Ascending aorta (tissue), 2 donors: ENCODE measurements around the gene MSH4. TPM values are rescaled to one million over a fixed set of nuclear protein-coding genes. Genes with fewer than 3 reads are reported as not detected.
"Not testable (repeated sequence)": the region's sequence is repeated elsewhere in the genome, so short reads cannot be mapped to it uniquely, and the experiment has no call there.

ENCODE experiments used
- DNase-seq, 2 donors: peaks; one replicate each; pipeline ENCODE4 v3.0.0-alpha.2; 2019; ENCODE audit warnings: low spot score in 2 of 2
- H3K27ac ChIP-seq, 2 donors: fragments of 200-600 bp; sonication (generic); one replicate each; pipeline ENCODE4 v1.5.1; 2016 to 2017; ENCODE audit warnings: mild to moderate bottlenecking in 1 of 2
- H3K27me3 ChIP-seq: fragments of 200-600 bp; sonication (generic); one replicate; pipeline ENCODE4 v1.5.1; 2017
- H3K36me3 ChIP-seq, 2 donors: fragments of 200-600 bp; sonication (generic); one replicate each; pipeline ENCODE4 v1.5.1; 2016
- H3K4me1 ChIP-seq, 2 donors: fragments of 200-600 bp; sonication (generic); one replicate each; pipeline ENCODE4 v1.5.1; 2016 to 2017; ENCODE audit warnings: mild to moderate bottlenecking in 1 of 2
- H3K4me3 ChIP-seq, 2 donors: fragments of 200-600 bp; sonication (generic); one replicate each; pipeline ENCODE4 v1.5.1; 2016 to 2017; ENCODE audit warnings: mild to moderate bottlenecking in 1 of 2
- H3K9me3 ChIP-seq, 2 donors: fragments of 200-600 bp; sonication (generic); one replicate each; pipeline ENCODE4 v1.5.1; 2016
- intact Hi-C: fragments of 100-400 bp; cut with DNase I; formaldehyde crosslinking; loops from one replicate; pipeline ENCODE4 v1.15.1; 2023
- total RNA-seq: library from RNA; depleted of rRNA; stranded (reverse); fragments of >200 nt; gene quantifications from one replicate; pipeline ENCODE4 v1.1.0, GENCODE V29; 2016
- TF ChIP-seq, protein P1 (sequence below), 3 experiments: fragments of 200-600 bp in 2 of 3; fragments of 450-650 bp in 1 of 3; sonication (generic) in 2 of 3; IDR thresholded peaks; one replicate each; pipeline ENCODE4 v1.5.1; 2016 to 2019; ENCODE audit warnings: antibody characterized with exemption in 3 of 3, mild to moderate bottlenecking in 1 of 3, moderate library complexity in 1 of 3

MSH4 gene
- total RNA-seq, 1 donor from 2014 or later: not detected

DNA sequence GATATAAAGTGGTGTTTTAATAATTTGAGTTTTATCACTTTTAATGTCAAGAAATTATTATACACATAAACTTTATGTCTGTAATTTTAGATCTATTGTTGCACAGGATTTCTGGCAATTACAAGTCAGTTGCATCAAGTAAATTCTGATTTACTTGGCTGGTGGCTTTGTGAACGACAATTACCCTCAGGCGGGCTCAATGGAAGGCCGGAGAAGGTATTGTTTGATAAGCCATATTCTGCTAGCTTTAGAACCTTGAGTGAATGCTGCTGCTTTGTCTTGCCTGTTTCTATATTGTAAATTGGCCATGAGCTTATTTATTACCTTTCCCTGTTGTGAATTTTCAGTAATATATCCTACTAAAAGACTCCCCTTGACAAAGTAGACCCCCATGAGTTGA, 4.6 kb upstream of the MSH4 start:
- Histone ChIP-seq H3K9me3 (no peaks in the 10 kb centered on the region), H3K4me1 (peaks cover 10 to 17% of the 10 kb centered on the region in 2 donors), H3K4me3 (no peak overlapping the region), H3K27me3 (no peaks in the 10 kb centered on the region), H3K27ac (no peak overlapping the region), H3K36me3 (peaks cover 46 to 73% of the 10 kb centered on the region in 2 donors)
- TF ChIP-seq, protein P1, sequence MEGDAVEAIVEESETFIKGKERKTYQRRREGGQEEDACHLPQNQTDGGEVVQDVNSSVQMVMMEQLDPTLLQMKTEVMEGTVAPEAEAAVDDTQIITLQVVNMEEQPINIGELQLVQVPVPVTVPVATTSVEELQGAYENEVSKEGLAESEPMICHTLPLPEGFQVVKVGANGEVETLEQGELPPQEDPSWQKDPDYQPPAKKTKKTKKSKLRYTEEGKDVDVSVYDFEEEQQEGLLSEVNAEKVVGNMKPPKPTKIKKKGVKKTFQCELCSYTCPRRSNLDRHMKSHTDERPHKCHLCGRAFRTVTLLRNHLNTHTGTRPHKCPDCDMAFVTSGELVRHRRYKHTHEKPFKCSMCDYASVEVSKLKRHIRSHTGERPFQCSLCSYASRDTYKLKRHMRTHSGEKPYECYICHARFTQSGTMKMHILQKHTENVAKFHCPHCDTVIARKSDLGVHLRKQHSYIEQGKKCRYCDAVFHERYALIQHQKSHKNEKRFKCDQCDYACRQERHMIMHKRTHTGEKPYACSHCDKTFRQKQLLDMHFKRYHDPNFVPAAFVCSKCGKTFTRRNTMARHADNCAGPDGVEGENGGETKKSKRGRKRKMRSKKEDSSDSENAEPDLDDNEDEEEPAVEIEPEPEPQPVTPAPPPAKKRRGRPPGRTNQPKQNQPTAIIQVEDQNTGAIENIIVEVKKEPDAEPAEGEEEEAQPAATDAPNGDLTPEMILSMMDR (IDR thresholded peaks at IDR 0.05): no peak
- no peak for DNase-seq
- intact Hi-C loops: no loop called here

DNA sequence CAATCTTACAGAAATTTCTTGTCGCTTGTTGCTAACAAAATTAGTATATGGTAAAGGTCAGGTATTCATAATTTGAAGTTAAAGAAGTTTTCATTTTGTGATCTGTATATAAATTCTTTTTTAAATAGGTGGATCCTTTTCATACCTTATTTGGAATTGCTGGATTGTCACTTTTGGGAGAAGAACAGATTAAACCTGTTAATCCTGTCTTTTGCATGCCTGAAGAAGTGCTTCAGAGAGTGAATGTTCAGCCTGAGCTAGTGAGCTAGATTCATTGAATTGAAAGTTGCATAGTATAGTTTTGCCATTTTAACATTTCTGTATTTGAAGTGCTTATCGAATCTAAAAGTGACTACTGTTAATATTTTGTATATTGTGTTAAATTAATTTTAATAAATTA, 2.3 kb upstream of the MSH4 start:
- Histone ChIP-seq H3K27ac (no peak overlapping the region), H3K27me3 (no peaks in the 10 kb centered on the region), H3K9me3 (no peaks in the 10 kb centered on the region), H3K36me3 (peaks cover 46 to 84% of the 10 kb centered on the region in 2 donors), H3K4me1 (peaks cover 5 to 9% of the 10 kb centered on the region in 2 donors), H3K4me3 (no peak overlapping the region)
- TF ChIP-seq, protein P1 (IDR thresholded peaks at IDR 0.05): no peak
- intact Hi-C loops: no loop called here
- DNase-seq: no peak

DNA sequence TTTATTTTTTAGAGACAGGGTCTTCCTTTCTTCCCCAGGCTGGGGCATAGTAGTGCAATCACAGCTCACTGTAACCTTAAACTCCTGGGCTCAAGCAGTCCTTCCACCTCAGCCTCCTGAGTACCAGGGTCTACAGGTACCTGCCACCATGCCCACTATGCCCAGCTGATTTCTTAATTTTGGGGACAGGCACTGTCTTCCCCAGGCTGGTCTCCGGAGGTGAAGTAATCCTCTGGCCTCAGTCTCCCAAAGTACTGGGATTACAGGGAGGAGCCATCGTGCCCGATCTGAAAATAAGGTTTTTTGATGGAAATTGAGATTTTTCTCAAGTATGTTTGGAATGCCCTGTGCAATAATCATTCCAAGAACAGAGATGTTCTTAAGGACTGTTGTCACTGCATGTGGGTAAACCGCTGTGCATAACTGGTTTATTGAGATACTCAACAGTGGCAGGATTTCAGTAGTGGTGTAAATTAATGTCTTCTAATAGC, 934 bp upstream of the MSH4 start:
- Histone ChIP-seq H3K4me3 (no peak overlapping the region), H3K36me3 (peaks cover 43 to 74% of the 10 kb centered on the region in 2 donors), H3K27ac (no peak overlapping the region), H3K27me3 (no peaks in the 10 kb centered on the region), H3K9me3 (no peaks in the 10 kb centered on the region), H3K4me1 (peaks cover 2 to 3% of the 10 kb centered on the region in 2 donors)
- TF ChIP-seq, protein P1 (IDR thresholded peaks at IDR 0.05): no peak
- intact Hi-C loops: no loop called here
- DNase-seq: no peak

DNA sequence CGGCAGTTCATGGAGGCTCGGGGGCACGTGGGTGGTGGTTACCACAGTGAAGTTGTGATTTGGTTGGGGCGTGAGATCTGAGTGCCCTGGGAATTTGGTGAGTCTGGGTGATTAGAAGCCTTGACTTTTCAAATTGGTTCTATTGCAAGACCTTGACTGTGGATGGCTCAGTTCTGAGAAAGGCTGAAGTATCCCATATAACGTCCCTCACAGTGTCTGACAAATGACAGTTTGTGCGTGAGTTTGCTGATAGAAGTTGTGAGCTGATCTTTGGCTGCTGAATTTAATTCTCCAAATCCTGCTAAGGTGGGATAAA, 549 bp downstream of the MSH4 start:
- Histone ChIP-seq H3K27me3 (no peaks in the 10 kb centered on the region), H3K4me1 (no peaks in the 10 kb centered on the region), H3K36me3 (peaks cover 35 to 60% of the 10 kb centered on the region in 2 donors), H3K27ac (no peak overlapping the region), H3K9me3 (no peaks in the 10 kb centered on the region), H3K4me3 (no peak overlapping the region)
- no peak for DNase-seq
- intact Hi-C loops: no loop called here
- TF ChIP-seq, protein P1 (IDR thresholded peaks at IDR 0.05): no peak

DNA sequence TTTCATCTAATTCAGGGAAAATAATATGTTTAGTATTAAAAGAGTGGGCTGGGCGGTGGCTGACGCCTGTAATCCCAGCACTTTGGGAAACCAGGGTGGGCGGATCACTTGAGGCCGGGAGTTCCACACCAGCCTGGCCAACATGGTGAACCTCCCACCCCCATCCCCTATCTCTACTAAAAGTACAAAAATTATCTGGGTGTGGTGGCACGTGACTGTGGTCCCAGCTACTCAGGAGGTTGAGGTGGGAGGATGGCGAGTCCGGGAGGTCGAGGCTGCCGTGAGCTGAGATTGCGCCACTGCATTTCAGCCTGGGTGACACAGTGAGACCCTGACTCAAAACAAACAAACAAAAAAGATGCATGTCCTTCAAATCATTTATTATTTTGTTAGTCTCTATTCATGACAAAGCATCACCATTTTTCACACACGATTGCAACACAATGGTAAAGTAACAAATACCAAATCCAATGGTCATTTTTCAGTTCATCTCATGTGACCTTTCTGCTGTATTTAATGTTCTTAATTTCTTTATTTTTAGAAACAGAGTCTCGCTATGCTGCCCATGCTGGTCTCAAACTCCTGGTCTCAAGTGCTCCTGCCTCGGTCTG, 1.0 kb downstream of the MSH4 start:
- Histone ChIP-seq H3K36me3 (peaks cover 30 to 55% of the 10 kb centered on the region in 2 donors), H3K9me3 (no peaks in the 10 kb centered on the region), H3K4me3 (no peak overlapping the region), H3K27me3 (no peaks in the 10 kb centered on the region), H3K4me1 (no peaks in the 10 kb centered on the region), H3K27ac (no peak overlapping the region)
- intact Hi-C loops: no loop called here
- TF ChIP-seq, protein P1 (IDR thresholded peaks at IDR 0.05): no peak
- DNase-seq: no peak

DNA sequence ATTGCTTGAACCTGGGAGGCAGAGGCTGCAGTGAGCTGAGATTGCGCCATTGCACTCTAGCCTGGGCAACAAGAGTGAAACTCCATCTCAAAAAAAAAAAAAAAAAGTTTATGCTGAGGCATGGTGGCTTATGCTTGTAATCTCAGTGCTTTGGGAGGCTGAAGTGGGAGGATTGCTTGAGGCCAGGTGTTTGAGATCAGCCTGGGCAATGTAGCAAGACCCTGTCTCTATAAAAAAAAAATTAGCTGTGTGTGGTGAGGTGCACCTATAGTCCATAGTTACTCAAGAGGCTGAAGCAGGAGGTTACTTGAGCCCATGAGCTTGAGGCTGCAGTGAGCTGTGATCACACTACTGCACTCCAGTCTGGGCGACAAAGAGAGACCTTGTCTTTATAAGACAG, 4.8 kb downstream of the MSH4 start:
- H3K36me3 ChIP-seq: peaks cover 0 to 17% of the 10 kb centered on the region in 2 donors
- H3K27me3 ChIP-seq, H3K27ac ChIP-seq, H3K4me1 ChIP-seq, intact Hi-C loops, DNase-seq, H3K9me3 ChIP-seq, H3K4me3 ChIP-seq: not testable (repeated sequence)
